GM19238 (cell line): Measurements from ENCODE around the gene IFT122.
"Not testable (repeated sequence)": the region's sequence is repeated elsewhere in the genome, so short reads cannot be mapped to it uniquely, and the experiment has no call there.

Experiments
- DNase-seq: peaks from one replicate; pipeline ENCODE4 v3.0.0; 2011; ENCODE audit warnings: low spot score; ENCODE audit not compliant: insufficient read length

IFT122 gene

DNA sequence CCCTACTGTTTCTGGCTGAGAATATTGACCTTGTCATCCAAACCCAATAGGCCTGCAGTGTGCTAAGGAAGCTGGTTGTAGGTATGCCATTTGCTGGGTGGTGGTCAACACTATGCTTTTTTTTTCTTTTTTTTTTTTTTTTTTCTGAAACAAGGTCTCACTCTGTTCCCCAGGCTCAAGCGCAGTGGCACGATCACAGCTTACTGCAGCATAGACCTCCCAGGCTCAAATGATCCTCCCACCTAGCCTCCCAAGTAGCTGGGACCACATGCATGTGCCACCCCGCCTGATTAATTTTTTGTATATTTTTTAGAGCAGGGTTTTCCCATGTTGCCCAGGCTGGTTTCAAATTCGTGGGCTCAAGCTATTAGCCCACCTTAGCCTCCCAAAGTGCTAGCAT lies 52.7 kb downstream of the IFT122 start:
- DNase-seq, result no peak

DNA sequence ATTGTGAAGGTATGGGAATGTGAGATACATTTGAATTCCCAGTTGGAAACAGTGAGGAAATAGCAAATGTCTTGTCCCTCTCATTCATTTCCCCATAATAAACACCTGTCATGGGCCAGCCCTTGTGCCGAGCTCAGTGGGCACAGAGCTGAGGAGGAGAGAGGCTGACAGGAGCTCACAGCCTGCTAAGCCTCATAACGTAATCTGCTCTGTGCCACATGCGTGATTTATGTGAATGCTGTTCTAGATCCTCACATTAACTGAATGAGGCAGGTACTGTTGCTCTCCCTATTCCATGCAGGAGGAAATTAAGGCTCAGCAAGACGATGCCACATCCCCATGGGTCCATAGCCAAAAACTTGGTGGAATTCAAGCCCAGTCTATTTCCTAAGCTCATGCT lies 53.2 kb downstream of the IFT122 start:
- DNase-seq, result no peak

GRCh38 chr3:129494499-129494898 lies 54.5 kb downstream of the IFT122 start:
- DNase-seq, result not testable (repeated sequence)

DNA sequence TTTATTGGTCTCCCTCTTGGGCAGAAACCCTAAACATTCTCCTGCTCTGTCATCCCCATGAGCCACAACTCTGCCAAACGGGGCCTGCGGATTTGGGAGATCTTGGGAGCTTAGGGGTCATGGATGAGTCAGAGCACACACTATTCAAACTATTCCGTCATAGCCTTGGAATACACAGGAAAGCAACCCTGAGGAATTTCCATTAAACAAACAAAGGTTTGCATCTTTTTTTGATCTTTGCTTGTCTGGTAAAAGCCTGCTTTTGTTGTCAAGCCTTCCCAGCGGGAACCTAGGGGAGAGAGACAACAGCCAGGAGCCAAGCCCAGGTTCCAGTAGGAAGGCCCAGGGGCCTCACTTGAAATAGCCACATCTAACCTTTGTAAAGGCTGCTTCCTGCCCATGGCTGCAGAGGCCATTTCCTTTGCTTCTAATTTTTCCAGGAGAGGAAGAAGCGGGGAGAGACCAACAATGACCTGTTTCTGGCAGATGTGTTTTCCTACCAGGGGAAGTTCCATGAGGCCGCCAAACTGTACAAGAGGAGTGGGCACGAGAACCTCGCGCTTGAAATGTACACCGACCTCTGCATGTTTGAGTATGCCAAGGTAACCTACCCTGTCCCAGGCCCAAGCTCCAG lies 55.1 kb downstream of the IFT122 start:
- DNase-seq, result not testable (repeated sequence)

DNA sequence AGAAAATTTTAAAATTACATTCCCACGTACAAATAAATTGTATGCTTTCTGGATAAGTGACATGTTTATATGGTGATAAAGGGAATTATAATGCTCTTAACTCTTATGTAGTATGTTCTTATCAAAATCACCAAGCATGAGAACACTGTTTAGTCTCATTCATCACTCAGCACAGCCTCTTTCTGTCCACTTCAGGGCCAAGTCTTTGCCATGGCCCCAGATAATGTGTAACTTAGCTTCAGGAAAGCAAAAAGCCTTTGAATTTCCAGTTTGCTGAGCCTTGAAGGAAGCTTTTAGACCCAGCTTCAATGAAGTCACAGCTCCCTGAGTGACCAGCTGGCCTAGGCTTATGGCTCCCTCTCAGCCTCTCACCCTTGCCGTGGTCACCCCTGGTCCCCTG lies 57.9 kb downstream of the IFT122 start:
- not testable (repeated sequence) for DNase-seq

DNA sequence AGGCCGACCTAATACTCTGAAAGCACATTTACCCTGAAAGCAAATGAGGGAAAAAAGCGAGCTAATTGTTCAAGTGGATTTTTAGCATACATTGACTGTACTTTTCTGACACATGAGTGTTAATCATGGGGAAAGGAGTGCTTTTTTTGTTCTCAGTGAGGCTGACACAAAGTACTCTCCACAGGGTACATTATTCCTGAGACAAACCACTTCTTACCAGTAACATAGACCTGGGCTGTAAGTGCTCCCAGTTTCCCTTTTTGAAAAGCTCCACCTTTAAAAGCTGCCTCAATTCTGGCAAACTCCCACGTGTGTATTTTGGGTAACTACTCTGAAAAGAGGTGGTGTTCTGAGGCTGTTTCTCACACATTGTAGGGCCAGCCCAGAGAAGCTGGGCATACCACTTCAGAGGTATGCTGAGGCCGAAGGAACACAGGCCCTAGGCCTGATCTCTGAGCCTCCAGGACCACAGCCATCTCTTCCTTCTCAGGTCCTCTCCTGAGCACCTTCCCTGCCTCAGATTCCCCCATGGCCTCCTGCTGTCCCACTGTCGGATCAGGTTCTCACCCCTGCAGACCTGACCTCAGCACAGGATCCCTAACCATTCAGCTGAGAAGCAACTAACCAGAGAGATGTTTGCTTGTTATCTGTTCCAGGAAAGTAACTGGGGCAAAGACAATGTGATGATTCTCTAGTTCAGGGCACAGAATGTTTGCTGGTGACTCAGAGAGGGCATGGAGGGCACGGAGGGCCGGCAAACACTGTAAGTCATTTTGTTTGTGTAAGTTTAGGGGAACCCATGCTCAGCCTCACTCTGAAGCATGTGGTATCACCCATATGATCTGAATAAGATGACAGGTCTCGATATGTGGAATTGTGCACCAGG lies 58.8 kb downstream of the IFT122 start:
- not testable (repeated sequence) for DNase-seq

DNA sequence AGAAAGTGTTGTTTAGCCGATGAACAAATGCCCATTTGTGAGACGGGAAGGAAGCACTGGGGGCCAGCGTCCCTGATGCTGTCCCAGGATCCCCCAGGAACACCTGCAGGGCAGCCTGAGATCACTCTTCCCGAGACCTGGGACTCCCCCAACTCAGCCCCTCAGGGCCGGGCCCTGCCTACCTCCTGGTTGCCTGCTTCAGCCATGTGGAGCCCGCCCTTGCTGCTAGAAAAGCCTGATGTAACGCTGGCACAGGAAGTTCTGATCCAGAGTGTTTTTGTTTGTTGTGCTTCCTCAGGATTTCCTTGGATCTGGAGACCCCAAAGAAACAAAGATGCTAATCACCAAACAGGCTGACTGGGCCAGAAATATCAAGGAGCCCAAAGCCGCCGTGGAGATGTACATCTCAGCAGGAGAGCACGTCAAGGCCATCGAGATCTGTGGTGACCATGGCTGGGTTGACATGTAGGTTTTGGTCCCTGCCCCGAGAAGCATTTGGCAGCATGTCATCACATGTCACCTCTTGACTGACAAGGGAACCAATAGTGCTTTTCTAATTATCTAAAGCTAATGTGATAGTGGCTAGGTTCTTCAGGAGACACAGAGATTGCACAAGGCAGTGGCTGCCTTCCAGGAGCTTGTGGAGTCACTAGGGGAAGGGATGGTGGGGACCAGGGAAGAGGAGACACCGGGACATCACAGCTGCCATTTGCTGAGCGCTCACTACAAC lies 59.7 kb downstream of the IFT122 start:
- DNase-seq, result not testable (repeated sequence)

- DNase-seq, result no peak
These were observed 60.3 kb downstream of the IFT122 start for GRCh38 chr3:129500334-129500658.

DNA sequence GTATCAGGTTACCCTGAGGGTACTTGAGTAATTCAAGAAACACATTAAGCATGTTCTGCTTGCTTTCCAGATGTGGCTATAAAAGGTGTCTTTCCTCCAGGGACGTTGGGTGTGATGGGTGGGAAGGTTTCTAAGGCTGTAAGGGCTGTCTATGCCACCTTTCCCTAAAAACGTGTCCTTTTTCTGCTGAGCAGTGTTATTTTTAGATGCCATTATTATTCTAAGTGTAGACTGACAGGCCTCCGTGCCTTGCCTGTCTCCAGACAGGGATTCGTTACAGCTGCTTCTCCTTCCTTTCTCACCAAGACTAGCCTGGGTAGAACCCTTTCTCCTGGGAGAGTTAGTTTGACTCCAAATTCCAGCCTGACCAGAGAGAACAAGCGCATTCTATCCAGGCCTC lies 61.6 kb downstream of the IFT122 start:
- DNase-seq, result no peak

- no peak for DNase-seq
These were observed 62.8 kb downstream of the IFT122 start for GRCh38 chr3:129502641-129503408.

GRCh38 chr3:129503471-129504291 lies 63.7 kb downstream of the IFT122 start:
- no peak for DNase-seq

DNA sequence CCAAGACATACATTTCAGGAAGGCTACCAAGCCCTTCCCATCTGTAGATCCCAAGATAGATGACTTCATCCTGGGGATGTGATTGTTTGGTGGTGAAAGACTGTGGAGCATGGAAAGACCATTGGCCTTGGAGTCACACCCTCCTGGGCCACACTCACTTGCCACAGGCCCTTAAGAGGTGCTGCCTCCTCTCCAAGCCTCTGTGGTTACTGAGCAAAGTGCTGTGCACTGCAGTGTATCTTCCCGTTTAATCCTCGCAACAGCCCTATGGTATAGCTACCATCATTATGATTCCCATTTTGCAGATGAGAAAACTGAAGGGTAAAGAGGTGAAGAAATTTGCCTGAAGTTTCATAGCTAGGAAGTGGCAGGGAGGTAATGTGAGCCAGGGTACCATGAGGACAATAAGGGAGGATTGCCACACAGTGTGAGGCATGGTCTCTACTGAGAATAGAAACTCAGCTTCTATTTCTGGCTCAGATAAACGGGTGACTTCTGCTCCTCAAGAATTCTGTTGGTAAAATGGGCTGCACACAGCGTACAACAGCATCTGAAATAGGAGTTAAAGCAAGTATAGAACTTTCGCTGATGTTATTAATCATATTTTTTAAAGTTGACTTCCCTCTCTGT lies 64.6 kb downstream of the IFT122 start:
- no peak for DNase-seq

DNA sequence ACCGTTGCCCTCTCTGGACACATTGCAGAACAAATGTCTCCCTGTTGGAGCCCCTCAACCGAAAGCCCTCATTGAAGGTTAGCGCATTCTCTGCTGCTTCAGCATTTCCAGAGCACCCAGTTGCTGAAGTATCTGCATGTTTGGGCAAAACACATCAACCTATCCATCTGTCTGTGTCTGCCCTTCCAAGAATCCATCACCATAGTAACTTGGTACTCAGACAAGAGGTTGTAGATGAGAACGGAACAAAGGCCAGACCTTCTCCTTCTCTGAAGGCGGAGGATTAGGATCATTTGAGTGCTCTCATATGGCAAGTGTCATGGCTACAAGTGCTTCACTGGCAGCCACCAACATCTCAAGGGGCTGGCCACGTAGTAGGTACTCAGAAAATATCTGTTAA lies 65.3 kb downstream of the IFT122 start:
- DNase-seq, result no peak

GRCh38 chr3:129506231-129506742 lies 66.3 kb downstream of the IFT122 start:
- no peak for DNase-seq

DNA sequence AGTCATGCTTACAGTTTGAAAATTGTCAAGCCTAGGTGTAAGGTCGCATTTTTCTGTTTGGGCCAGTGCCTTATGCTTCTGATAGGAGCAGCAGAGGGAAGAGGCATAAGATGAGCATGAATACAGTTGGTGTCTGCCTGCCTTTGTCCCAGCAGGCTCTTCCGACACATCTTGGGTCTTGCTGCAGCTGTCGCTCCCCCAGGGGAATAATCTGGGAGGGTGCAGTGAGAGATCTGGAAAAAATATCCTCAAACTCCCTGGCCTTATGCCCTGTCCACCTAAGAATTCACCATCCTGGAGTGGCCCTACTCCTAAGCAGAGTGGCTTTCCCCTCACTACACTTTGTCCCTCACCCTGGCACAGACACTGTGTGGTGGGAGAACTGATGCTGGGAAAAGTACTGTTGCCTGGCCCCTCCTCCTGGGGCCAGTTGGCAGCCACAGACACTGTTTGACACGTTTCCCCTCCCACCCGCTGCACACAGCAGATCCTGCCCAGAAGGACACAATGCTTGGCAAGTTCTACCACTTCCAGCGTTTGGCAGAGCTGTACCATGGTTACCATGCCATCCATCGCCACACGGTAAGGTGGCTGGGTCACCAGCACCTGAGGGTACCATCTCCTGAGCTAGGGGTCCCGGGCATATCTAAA lies 67.3 kb downstream of the IFT122 start:
- DNase-seq, result no peak

DNA sequence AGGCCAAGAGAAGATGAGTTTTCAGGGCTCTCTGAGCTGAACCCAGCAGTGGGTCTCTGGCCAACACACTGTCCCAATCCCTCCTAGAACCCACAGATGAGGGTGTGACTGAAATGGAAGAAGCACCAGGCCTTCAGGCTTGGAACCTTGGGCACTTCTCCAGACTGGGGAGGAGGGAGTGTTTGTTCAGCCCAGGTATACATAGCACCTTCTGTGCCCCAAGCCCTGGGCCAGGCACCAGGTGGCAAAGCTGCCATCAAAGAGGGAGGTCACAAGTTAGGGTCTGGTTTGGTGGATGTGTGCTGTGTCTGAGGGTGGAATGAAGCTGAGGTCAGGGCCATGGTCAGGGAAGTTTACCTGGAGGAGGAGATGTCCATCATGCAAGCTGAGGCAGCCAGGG lies 72.6 kb downstream of the IFT122 start:
- DNase-seq, result no peak

DNA sequence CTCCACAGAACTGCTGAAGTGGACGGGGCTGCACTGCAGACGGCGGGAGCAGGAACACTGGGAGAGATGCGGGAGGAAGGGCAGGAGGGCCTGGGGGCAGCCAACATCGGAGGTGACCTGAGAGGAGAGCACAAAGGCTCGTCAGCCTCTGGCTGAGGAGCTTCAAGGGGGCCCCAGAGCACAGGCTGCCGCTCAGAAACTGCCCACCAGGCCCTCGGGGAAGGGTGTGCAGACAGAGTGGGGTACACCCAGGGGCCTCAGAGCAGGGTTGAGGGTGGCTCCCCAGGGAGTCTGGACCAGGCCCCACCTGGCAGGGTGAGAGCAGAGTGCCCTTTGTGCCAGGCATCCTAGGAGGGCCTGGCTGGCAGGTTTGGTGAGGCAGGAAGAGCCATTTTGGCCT lies 73.7 kb downstream of the IFT122 start:
- no peak for DNase-seq

DNA sequence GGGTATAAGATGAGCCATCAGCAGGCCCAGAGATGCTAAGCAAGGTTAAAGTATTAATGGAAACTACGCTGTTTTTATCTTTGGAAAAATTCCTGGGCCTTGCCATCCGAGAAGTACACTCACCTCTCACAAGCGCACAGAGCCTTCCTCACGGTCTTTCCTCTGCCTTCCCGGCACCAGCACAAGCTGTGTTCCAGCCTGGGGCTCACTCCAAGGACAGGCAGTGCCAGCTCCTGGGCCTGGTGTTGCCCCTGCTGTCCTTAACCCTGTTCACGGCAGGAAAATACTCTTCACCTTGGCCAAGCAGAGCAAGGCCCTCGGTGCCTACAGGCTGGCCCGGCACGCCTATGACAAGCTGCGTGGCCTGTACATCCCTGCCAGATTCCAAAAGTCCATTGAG lies 74.1 kb downstream of the IFT122 start:
- DNase-seq, result no peak

DNA sequence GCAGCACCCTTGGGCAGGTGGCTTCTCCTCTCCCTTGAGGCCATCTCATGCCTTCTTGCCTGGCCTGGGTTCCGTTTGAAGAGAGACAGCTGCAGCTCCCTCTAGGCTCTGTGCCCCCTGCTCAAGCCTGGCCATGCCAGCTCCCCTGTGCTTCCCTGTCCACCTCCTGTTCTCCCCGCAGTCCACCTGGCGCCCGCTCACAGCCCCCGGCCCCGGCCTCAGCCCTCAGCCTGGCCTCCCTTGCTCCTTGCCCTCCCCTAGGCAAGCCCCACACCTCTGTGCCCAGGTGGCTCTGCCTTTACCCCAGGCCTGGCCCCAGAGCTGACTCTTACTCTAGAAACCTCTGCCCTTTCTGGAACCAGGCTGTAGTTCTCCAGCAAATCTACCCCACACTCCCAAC lies 74.5 kb downstream of the IFT122 start:
- no peak for DNase-seq
